NCI-H187 (cell line): ENCODE measurements around the gene GPER1.
"Not testable (repeated sequence)": the region's sequence is repeated elsewhere in the genome, so short reads cannot be mapped to it uniquely, and the experiment has no call there.

Experiments used
- DNase-seq, 2 experiments: peaks; one replicate each; lab custom pipeline; 2025; lab: John Stamatoyannopoulos, UW

The GPER1 gene

GRCh38 chr7:1103789-1104515 lies 16.0 kb downstream of the GPER1 start:
- DNase-seq: no peak

- no peak for DNase-seq
Measured at GRCh38 chr7:1104516-1105179, 16.7 kb downstream of the GPER1 start.

- no peak for DNase-seq
Measured at GRCh38 chr7:1105189-1105588, 17.3 kb downstream of the GPER1 start.

GRCh38 chr7:1106063-1106792 lies 18.3 kb downstream of the GPER1 start:
- DNase-seq: no peak

- DNase-seq: no peak
Measured at GRCh38 chr7:1106793-1107421, 19.0 kb downstream of the GPER1 start.

GRCh38 chr7:1108264-1108920 lies 20.5 kb downstream of the GPER1 start:
- DNase-seq: no peak

GRCh38 chr7:1109581-1110310 lies 21.8 kb downstream of the GPER1 start:
- no peak for DNase-seq

GRCh38 chr7:1110358-1110757 lies 22.4 kb downstream of the GPER1 start:
- DNase-seq: no peak

GRCh38 chr7:1111156-1111555 lies 23.2 kb downstream of the GPER1 start:
- DNase-seq: no peak

- DNase-seq: no peak
Measured at GRCh38 chr7:1112109-1112508, 24.2 kb downstream of the GPER1 start.

- no peak for DNase-seq
Measured at GRCh38 chr7:1112625-1113547, 25.0 kb downstream of the GPER1 start.

GRCh38 chr7:1113548-1113885 lies 25.6 kb downstream of the GPER1 start:
- no peak for DNase-seq

GRCh38 chr7:1114088-1114487 lies 26.2 kb downstream of the GPER1 start:
- no peak for DNase-seq

GRCh38 chr7:1114505-1114904 lies 26.6 kb downstream of the GPER1 start:
- no peak for DNase-seq

- DNase-seq: not testable (repeated sequence)
Measured at GRCh38 chr7:1115171-1116045, 27.5 kb downstream of the GPER1 start.

- not testable (repeated sequence) for DNase-seq
Measured at GRCh38 chr7:1116383-1117008, 28.6 kb downstream of the GPER1 start.

GRCh38 chr7:1117321-1117928 lies 29.5 kb downstream of the GPER1 start:
- DNase-seq: no peak

- no peak for DNase-seq
Measured at GRCh38 chr7:1119201-1119600, 31.3 kb downstream of the GPER1 start.
